Stimulated activated CD8-positive, alpha-beta memory T cell treated with anti-CD3 and anti-CD28 coated beads, Interleukin-15, amount 100 ng/mL, for 24 hours (primary cell): ENCODE data around the gene SRMS.

Experiments used
- DNase-seq: peaks from one replicate; pipeline ENCODE4 v3.0.0-alpha.2; 2020; ENCODE audit warnings: low read depth

Gene SRMS

DNA sequence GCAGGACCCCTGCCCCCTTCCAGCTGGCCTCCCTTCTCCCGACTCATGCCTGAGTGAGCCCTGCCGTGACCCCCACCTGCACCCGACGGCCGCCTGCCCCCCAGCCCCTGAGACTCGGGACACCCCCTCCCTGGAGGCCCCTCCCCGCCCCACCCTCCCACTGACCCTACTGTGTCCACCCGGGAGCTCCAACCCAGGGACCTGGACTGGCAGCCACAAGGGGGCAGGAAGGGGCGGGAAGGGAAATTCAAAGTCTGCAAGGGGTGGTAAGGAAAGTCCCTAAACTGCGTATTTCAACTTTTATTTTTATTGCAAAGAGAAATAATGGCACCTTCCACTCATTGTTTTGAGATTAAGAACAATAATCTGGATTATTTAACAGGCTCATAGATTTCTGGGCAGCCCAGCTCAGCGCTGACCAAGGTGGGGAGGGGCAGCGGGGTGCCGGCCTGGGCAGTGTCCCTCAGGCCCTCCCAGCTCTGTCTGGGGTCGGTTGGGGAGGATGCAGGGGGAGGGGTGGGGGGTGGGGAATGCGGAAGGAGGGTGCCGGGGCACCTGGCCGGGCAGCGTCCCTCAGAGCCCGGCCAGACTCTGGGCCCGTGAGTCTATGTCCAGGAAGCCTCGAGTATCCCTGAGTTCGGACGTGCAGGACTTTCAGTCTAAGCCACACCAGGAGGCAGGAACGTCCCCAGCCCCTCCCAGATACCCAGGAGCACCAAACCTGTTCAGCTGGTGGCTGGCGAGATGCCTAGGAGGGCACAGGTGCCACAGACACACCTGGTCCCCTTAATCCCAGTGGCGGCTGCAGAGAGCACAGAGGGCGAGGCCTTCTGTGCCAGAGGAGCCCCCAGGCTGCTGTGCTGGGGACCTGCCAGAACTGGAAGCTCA, 9.1 kb downstream of the SRMS start:
- no peak for DNase-seq

DNA sequence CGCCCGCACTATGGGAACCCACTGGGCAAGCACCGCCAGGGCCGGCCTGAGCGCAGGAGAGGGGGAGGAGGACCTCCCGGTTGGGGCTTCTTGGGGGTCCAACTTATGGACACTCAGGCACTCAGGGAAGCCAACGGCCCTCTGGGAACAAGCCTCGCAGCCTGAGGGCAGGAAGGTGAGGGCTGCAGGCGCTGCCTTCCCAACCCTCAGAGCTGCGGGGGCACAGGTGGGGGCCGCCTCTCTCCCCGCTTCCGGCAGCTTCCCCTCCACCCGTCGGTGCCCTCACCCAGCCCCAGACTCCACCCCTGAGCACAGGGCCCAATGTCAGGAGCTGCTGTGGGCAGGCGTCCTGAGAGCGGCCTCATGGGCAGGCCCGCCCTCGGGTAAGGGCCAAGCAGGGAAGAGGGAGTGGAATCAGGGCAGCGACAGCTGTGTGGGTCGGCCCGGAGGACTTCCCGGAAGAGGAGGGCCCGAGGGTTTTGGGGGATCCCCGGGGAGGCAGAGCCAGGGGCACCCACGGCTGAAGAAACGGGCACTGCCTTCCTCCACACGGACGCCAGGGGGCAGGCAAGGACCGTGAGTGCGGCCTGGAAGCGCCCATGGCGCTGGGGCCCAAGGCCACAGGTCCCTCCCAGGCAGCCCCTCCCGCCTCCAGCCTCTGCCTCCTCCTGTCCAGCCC, 9.9 kb downstream of the SRMS start:
- DNase-seq = peak; percentile 87

DNA sequence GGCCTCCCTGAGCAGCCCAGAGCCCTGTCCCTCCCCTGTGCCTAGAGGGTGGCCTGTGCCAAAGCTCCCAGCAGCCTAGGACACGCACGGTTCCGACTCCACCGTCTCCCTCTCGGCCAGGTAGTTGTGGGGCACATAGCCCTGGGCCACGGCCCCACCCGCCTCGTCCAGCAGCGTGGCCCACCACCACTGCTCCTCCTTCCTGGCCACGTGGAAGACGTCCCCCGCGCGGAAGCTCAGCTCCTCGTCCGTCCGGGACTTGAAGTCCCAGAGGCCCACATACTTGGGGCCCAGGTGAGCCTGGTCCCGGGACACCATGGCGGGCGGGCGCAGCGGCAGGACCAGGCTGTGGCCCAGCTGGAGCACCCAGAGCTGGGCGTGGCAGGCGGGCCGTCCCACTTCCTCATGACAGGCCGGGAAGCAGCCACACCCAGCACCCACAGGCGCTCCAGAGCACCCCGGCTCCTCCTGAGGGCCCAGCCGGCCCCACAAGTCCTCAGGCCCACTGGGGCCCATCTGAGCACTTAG, 10.5 kb downstream of the SRMS start, which contains the start of gene PTK6:
Gene PTK6, minus strand, starts transcription at position 380 of the 528 bp plus-strand sequence. Its CDS starts 62 bp downstream, at position 318.
- DNase-seq = no peak

DNA sequence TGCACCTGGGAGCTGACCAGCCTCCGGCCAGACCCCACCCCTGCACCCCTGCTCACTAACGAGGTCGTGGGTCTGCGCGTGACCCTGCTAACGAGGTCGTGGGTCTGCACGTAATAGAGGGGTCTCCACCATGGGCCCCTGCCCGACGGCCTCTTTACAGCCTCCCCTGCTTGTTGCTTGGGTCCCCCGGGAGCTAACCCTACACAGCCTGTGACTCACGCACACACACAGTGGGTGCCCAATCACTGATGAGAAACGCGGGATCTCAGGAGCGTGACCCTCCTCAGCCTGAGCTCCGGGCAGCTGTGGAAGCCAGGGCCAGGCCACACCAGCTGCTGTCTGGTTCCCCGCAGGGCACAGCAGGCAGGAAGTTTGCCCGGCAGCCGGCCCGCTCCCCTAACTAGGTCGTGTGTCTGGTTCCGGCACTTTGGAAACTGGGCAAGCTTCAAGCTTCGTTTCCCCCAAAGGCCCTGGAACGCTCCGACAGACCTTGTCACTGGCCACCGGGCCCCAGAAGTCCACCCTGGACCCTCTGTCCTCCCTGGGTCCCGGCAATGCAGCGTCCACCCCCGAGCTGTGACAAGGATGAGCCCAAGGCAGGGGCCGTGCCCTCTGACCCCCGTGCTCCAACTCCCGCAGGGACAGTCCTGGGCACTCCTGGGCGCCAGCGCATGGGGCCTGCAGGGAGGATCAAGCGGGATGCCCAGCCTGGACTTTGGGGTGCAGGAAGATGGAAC, 11.1 kb downstream of the SRMS start:
- no peak for DNase-seq

DNA sequence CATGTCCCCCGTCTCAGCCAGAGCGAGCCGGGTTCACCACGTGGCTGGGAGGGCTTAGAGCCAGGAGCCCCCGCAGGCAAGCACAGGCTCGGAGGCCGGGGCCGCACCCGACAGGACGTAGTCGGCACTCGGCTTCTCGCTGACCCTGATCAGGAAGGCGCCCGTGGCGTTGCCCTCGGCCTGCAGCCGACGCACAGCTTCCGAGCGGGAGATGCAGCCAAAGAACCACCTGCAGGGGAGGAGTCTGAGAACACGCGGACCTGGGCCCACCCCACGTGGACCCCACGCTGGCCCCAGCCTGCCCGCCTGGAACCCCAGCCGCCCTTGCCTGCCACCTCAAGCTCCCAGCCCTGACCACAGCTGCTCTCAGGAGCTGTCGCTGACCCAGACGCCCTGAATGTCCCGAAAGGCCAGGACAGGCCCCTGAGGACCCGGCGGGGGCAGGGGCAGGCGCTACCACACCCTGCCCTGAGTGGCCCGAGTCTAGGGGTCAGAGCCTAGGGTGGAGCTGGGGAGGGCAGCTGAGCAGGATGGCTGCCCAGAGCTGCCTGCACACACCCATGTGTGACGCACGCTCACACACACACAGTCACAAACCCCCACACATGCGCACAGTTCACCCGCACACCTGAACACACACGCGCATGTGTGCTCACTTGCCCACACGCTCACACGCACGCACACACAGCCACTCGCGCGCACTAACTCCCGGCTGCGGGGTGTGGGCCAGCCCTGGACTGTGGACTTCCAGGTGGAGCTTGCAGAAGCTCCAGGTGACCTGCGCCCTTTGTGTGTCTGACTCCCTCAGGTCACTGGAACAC, 12.5 kb downstream of the SRMS start:
- no peak for DNase-seq

DNA sequence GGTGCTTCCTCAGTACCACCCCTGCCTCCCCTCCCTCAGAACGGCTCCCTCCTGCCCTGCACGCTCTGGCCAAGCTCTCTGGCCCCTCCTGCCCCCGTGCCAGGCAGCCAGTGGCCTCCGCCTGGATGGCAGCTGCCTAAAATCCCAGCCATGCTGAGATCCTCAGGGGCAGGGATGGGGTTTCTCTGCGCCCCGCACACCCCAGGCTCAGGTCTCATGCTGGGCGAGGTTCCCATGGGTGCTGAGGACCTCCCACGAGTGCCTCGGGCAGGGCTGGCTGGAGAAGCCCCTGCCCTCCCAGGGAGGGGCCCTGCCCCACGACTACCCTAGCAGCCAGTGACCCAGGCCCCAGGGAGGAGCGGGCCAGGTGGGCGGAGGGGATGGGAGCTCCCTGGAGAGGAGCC, 13.1 kb downstream of the SRMS start:
- DNase-seq = no peak

DNA sequence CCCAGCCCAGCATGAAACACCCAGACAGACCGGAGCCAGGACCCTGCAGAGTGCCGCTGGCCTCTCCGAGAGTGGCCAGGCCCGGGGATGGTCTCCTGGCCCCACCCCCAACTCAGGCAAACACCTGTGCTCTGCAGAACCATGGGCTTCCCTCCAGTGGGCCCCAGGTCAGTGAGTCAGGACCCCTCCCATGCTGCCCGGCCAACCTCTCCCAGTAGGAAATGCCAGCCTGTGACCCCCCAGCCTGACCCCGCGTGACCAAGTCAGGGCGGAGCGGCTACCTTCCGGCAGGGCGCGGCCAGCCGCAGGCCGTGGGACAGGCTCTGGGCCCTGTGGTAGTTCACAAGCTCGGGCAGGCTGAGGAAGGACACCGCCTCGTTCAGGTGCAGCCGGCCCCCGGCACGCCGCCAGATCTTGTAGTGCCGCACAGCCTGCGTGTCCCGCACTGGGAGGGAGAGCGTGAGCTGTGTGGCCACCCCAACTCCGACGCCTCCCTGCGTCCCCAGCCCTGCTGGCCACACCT, 13.6 kb downstream of the SRMS start:
- no peak for DNase-seq

DNA sequence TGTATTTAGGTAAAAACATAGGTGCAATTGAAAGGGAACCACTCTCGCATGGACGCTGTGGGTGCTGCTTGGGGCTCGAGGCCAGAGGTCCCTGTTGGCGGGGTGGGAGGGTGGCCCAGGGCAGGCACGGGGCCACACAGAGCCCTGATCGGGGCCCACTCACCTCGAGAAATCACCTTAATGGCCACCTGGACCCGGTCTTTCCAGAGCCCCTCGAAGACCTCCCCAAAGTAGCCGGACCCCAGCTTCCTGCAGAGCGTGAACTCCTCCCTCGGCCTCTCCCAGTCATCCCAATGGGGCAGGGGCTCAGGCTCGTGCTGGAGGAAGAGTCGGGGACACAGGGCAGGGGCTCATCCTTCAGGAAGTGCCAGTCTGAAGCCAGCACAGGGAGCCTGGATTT, 14.2 kb downstream of the SRMS start:
- DNase-seq = no peak

DNA sequence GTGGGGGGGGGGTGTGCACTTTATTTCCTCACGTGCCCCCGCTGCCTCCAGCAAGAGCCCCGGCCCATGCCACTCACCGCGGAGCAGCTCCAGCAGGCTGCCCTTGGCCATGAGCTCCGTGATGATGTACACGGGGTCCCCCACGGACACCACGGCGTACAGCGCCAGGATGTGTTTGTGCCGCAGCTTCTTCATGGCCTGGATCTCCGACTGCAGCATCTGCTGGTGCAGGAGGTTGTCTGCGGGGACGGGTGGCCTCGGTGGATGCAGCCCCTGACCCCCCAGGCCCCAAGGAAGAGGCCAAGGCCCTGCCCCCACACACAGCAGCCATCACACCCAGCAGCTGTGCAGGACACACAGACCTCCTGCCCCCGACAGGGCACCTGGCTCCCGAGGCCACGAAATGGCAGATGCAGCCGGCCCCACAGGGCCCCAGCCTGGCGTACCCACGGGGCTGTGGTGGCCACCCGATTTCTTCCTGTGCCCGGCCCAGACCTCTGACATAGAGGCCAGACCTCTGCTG, 15.0 kb downstream of the SRMS start:
- DNase-seq = no peak

DNA sequence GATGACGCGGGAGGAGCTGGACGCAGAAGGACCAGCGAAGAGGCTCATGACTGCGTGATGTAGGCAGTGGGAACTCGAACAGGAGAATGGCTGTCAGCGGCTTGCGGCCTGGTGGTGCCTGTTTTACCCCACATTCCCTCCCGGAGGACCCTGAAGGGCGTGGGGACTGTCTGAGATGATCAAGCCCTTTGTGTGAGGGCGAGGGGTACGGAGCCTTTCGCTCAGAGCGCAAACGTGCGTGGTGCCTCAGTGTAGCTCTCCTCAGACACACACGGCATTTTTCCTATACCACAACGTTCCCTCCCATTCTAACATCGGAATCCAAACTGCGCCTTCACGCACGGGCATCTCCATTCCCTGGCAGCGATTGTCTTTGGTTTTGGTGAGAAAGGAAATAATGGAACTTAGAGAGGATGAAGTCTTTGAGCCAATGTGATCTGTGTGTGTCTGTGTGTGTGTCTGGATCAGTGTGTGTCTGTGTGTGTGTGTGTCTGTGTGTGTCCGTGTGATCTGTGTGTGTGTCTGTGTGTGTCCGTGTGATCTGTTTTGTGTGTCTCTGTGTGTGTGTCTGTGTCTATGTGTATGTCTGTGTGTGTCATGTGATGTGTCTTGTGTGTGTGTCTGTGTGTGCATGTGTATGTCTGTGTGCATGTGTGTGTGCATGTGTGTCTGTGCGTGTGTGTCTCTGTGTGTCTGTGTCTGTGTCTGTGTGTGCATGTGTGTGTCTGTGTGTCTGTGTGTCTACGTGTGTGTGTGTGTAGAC, 15.7 kb downstream of the SRMS start:
- DNase-seq = no peak

DNA sequence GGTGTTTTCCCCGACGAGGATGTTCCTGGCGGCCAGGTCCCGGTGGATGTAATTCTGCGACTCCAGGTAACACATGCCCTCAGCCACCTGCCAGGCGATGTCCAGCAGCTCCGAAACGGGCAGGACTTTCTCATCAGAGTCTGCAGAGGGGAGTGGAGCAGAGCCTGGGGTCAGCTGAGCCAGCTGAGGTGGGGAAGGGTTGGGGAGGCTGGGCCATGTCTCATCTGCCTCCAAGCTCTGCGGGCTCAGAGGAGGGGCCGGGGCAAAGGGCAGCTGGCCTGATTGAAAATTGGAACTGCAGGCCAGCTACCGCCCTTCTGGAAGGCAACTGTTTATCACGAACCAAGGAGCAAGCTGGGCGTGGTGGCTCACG, 16.8 kb downstream of the SRMS start:
- no peak for DNase-seq

DNA sequence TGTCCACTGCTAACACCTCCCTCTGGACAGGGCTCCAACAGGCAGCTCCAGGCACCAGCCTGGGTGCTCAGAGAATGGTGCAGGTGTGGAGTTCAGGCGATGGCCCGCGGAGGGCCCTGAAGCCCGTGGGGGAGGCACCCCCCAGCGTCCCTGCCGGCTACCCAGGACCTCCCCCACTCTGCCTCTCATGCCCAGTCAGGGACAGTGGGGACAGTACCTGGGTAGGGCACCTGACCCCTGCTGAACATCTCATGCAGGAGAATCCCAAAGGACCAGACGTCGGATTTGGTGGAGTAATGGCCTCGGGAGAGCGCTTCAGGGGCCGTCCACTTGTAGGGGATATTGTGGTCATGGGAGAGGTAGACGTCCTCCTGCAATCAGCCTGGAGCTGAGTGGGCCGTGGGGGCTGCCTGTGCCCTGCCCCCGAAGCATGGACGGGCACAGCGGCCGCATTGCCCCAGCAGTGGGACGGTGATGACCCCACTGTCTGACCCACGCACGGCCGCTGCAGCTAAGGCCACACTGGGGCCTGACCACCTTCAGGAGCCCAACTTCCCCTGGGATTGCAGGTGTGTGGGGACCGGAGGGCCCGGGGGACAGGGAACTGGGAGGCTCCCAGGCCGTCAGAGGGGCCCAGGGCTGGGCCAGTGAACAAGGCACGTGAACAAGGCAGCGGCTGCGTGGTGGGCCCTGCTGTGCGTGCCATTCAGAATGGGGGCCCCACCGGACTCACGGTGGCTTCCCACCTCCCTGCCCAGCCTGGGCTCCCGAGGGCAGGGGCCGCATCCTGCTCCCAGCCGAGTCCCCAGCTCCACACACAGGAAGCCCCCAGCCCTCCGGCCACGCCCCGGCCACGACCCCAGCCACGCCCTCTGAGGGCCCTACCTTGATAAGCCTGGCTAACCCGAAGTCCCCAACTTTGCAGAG, 17.4 kb downstream of the SRMS start:
- no peak for DNase-seq

DNA sequence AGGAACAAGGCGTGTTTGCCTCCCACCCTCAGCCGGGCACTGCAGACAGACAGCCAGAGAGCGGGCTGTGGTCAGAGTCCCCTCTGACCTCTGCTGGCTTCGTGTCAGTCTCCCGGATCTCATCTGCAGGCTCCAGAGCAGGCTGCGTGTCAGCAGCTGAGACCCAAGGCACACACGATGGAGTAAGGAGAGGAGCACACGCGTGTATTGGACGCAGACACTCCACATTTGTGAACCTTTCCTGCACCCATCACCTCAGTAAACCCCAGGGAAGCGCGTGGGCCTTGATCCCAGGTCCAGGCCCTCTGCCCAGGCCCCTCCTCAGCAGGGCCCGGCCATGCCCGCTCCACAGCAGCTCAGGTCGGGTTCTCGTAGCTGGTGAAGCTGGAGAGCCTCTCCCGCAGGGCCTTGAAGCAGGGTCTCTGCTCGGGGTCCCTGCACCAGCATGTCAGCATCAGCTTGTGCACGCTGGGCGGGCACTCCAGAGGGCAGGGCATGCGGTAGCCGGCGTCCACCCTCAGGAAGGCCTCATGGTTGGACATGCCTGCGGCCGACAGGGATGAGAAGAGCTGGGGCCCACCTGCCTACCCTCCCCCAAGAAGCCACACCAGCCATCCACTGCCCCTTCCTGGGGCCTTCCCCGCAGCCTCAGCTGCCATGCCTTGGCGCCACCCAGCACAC, 18.2 kb downstream of the SRMS start:
- no peak for DNase-seq

DNA sequence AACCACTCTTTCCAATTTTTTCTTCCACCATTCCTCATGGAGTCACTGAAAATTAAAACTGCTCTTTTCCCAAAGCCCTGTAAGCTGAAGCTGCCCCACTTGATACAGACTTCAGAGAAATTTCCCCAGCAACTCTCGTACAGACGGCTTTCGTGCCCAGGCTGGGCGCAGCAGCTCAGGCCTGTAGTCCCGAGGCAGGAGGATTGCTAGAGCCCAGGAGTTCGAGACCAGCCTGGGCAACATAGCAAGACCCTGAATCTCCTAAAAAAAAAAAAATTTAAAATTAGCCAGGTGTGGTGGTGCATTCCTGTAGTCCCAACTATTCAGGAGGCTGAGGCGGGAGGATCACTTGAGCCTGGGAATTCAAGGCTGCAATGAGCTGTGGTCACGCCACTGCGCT, 20.4 kb downstream of the SRMS start:
- no peak for DNase-seq

DNA sequence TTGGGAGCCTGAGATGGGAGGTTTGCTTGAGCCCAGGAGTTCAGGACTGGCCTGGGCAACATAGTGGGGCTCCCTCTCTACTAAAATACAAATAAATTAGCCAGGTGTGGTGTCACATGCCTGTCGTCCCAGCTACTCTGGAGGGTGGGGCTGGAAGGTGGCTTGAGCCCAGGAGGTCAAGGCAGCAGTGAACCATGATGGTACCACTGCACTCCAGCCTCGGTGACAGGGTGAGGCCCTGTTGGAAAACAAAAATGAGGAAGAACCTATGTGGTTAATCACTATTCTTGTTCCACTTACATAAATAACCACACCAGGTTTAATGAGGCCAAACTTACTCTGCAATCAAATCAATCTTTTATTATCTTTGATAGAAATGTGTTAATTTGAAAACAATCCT, 21.6 kb downstream of the SRMS start:
- DNase-seq = no peak

DNA sequence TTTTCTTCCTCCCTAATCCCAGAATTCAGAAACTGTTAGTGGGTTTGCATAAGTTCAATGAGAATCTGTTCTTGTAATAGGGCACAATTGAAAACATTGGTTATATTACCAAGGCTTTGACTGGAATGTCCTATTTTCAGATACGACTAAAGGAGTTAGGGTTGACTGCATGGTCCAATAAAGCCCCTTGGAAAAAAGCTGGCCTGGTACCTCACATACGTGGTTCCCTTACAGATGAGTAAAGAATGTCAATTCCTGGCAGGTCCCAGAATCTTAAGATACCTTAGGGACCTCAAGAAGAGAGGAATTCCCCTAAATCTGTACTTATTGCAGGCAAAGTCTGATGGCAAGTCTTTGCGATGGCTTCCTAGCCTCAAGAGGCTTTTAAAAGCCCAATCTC, 22.4 kb downstream of the SRMS start:
- no peak for DNase-seq

DNA sequence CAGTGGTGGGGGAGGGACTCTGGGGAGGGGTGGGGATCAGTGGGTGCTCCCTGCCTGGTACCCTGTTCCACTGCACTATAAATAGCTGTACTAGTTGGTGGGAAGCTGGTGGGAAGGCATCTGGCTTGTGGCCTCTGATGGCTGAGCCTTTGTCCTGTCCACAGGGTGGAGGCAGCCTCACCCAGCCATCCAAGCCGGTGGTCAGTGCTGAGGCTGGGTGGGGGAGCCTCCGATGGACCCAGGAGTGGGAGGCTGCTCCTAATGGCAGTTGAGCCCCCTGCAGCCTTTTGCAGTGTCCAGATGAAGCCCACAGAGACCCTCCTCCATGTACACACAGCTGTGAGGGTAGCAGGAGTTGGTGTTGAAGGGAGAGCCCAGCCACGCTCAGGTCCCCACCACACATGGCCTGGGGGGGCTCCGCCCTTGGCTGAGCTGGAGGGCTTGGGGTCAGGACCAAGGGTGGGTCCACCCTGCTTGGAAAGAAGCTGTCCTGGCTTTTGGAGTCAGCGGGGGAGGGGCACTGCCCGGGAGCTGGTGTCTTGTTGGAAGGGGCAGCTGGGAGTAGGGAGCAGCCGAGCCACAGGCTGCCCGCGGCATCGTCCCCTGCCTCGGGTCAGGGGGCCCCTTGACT, 24.5 kb downstream of the SRMS start:
- no peak for DNase-seq
